H1 (cell line): Measurements from ENCODE around the gene SYT17. TPM values are rescaled to one million over a fixed set of nuclear protein-coding genes. Genes with fewer than 3 reads are reported as not detected.

ENCODE experiments used
- CTCF ChIA-PET: fragments of 300-600 bp; sonication (Branson Sonifier 250); formaldehyde crosslinking; loops from one replicate; lab custom pipeline; 2021; ENCODE audit not compliant: partially characterized antibody; lab: Charles Lee
- POLR2A ChIA-PET: fragments of 300-600 bp; sonication (Branson Sonifier 250); formaldehyde crosslinking; loops from one replicate; lab custom pipeline; 2021; ENCODE audit warnings: inconsistent platforms; ENCODE audit not compliant: partially characterized antibody; lab: Charles Lee
- DNase-seq, 2 experiments: peaks; one replicate each; pipeline versions ENCODE4 v3.0.0 to v3.0.0-alpha.2; 2010 to 2022; ENCODE audit warnings: low spot score in 2 of 2, low read depth in 1 of 2, mixed read lengths in 1 of 2
- FAIRE-seq: peaks from 2 replicates; lab custom pipeline; 2011; peaks lifted over from hg19 to GRCh38; lab: Jason Lieb, UNC
- H2AFZ ChIP-seq: 2 replicates; pipeline ENCODE4 v1.8.1; 2012; ENCODE audit warnings: low read length, inconsistent platforms
- H2AK5ac ChIP-seq: 2 replicates; pipeline ENCODE4 v1.6.1; 2013; ENCODE audit warnings: low read depth, low read length
- H2BK120ac ChIP-seq: replicated peaks from 2 replicates; pipeline ENCODE3; 2013; ENCODE audit warnings: low read depth, low read length, inconsistent platforms
- H2BK12ac ChIP-seq: 2 replicates; pipeline ENCODE4 v1.6.1; 2013; ENCODE audit warnings: low read depth, low read length
- H2BK15ac ChIP-seq: 2 replicates; pipeline ENCODE4 v1.6.1; 2013; ENCODE audit warnings: low read length
- H2BK20ac ChIP-seq: 2 replicates; pipeline ENCODE4 v1.6.1; 2013; ENCODE audit warnings: low read length
- H2BK5ac ChIP-seq: 2 replicates; pipeline ENCODE4 v1.6.1; 2013; ENCODE audit warnings: low read depth, low read length
- H3K14ac ChIP-seq: 2 replicates; pipeline ENCODE4 v1.6.1; 2013; ENCODE audit warnings: inconsistent platforms; ENCODE audit not compliant: insufficient read length
- H3K18ac ChIP-seq: 2 replicates; pipeline ENCODE4 v1.6.1; 2013; ENCODE audit warnings: low read length; ENCODE audit errors: extremely low read depth
- H3K23ac ChIP-seq: 2 replicates; pipeline ENCODE4 v1.6.1; 2013; ENCODE audit warnings: inconsistent platforms; ENCODE audit not compliant: insufficient read length
- H3K23me2 ChIP-seq: 2 replicates; pipeline ENCODE4 v1.6.1; 2013; ENCODE audit warnings: low read depth, low read length
- H3K27ac ChIP-seq: 2 replicates; pipeline ENCODE4 v1.6.1; 2011; ENCODE audit warnings: low read depth, low read length, inconsistent platforms
- H3K27me3 ChIP-seq, 4 experiments: replicated peaks in 1 of 4; 1 replicate in 1 of 4; 2 replicates in 3 of 4; pipeline versions ENCODE4 v1.6.1 to v1.8.1; 2011 to 2013; ENCODE audit warnings: low read length in 3 of 4, mild to moderate bottlenecking in 3 of 4, inconsistent platforms in 2 of 4, mixed read lengths in 2 of 4, moderate library complexity in 1 of 4; ENCODE audit not compliant: control insufficient read depth in 3 of 4, insufficient read depth in 3 of 4; ENCODE audit errors: extremely low read depth in 1 of 4
- H3K36me3 ChIP-seq, 4 experiments: 2 replicates each; pipeline versions ENCODE4 v1.6.1 to v1.8.1; 2011 to 2013; ENCODE audit warnings: mild to moderate bottlenecking in 4 of 4, low read length in 3 of 4, moderate library complexity in 2 of 4, control low read depth in 1 of 4, inconsistent platforms in 1 of 4; ENCODE audit not compliant: insufficient read depth in 4 of 4, control insufficient read depth in 2 of 4
- H3K4ac ChIP-seq: replicated peaks from 2 replicates; pipeline ENCODE3; 2013; ENCODE audit warnings: low read length, low read depth, mixed read lengths, inconsistent platforms; ENCODE audit not compliant: insufficient read length
- H3K4me1 ChIP-seq, 4 experiments: replicated peaks in 1 of 4; 1 replicate in 1 of 4; 2 replicates in 3 of 4; pipeline versions ENCODE4 v1.6.1 to v1.8.1; 2011 to 2013; ENCODE audit warnings: low read length in 3 of 4, inconsistent platforms in 2 of 4, mixed read lengths in 1 of 4; ENCODE audit not compliant: insufficient read depth in 4 of 4, control insufficient read depth in 3 of 4
- H3K4me2 ChIP-seq, 2 experiments: 2 replicates each; pipeline versions ENCODE4 v1.6.1 to v1.8.1; 2011 to 2013; ENCODE audit warnings: low read depth in 2 of 2, low read length in 2 of 2, control low read depth in 1 of 2, inconsistent platforms in 1 of 2, mild to moderate bottlenecking in 1 of 2; ENCODE audit not compliant: insufficient read depth in 1 of 2
- H3K4me3 ChIP-seq, 4 experiments: fragments of 200-600, 300-600 bp in 1 of 4; sonication (generic), shearing (Covaris generic), sonication (Bioruptor Twin) in 1 of 4; 2 replicates each; pipeline versions ENCODE4 v1.5.1 to v1.8.1; 2011 to 2016; ENCODE audit warnings: low read length in 4 of 4, low read depth in 3 of 4, control low read depth in 2 of 4, inconsistent platforms in 2 of 4, mild to moderate bottlenecking in 2 of 4, mixed read lengths in 1 of 4, moderate library complexity in 1 of 4; ENCODE audit not compliant: insufficient read depth in 2 of 4; ENCODE audit errors: extremely low read depth in 1 of 4
- H3K56ac ChIP-seq: replicated peaks from 2 replicates; pipeline ENCODE3; 2013; ENCODE audit warnings: low read depth, mild to moderate bottlenecking, mixed read lengths, low read length, inconsistent platforms; ENCODE audit not compliant: insufficient read length
- H3K79me1 ChIP-seq: 2 replicates; pipeline ENCODE4 v1.6.1; 2013; ENCODE audit warnings: low read depth, low read length, control low read depth
- H3K79me2 ChIP-seq, 2 experiments: 2 replicates each; pipeline versions ENCODE4 v1.6.1 to v1.8.1; 2012 to 2013; ENCODE audit warnings: low read length in 2 of 2, mild to moderate bottlenecking in 2 of 2, inconsistent platforms in 1 of 2; ENCODE audit not compliant: insufficient read depth in 2 of 2, control insufficient read depth in 1 of 2
- H3K9ac ChIP-seq, 4 experiments: replicated peaks in 1 of 4; 1 replicate in 1 of 4; 2 replicates in 3 of 4; pipeline versions ENCODE4 v1.6.1 to v1.8.1; 2011 to 2013; ENCODE audit warnings: low read depth in 3 of 4, low read length in 3 of 4, control low read depth in 2 of 4, mild to moderate bottlenecking in 2 of 4, moderate library complexity in 2 of 4, inconsistent platforms in 1 of 4; ENCODE audit errors: extremely low read depth in 1 of 4
- H3K9me3 ChIP-seq, 2 experiments: 2 replicates each; pipeline versions ENCODE4 v1.6.1 to v1.8.1; 2012 to 2013; ENCODE audit warnings: mild to moderate bottlenecking in 2 of 2, moderate library complexity in 2 of 2, control low read depth in 1 of 2, inconsistent platforms in 1 of 2, low read depth in 1 of 2, low read length in 1 of 2, mixed read lengths in 1 of 2; ENCODE audit not compliant: insufficient read depth in 2 of 2
- H4K20me1 ChIP-seq, 2 experiments: replicated peaks in 1 of 2; 2 replicates each; pipeline versions ENCODE3 to v1.8.1; 2011 to 2013; ENCODE audit warnings: inconsistent platforms in 2 of 2, low read length in 2 of 2, mild to moderate bottlenecking in 1 of 2; ENCODE audit not compliant: insufficient read depth in 2 of 2, control insufficient read depth in 1 of 2
- H4K5ac ChIP-seq: 2 replicates; pipeline ENCODE4 v1.6.1; 2013; ENCODE audit warnings: low read length, low read depth, mixed read lengths, inconsistent platforms; ENCODE audit not compliant: insufficient read length
- H4K8ac ChIP-seq: 2 replicates; pipeline ENCODE4 v1.8.0; 2013; ENCODE audit warnings: mild to moderate bottlenecking, moderate library complexity, low read length, inconsistent platforms; ENCODE audit not compliant: insufficient read depth; ENCODE audit errors: extremely low read depth
- H4K91ac ChIP-seq: replicated peaks from 2 replicates; pipeline ENCODE3; 2013; ENCODE audit warnings: low read length, mixed read lengths, inconsistent platforms; ENCODE audit not compliant: insufficient read length
- CBX8 ChIP-seq: fragments of 300-800, 300-1000 bp; sonication (generic); IDR thresholded peaks from 2 replicates; pipeline ENCODE4 v1.7.1; 2016; ENCODE audit warnings: low read depth, low read length, borderline replicate concordance
- CHD1 ChIP-seq: IDR thresholded peaks from 2 replicates; pipeline ENCODE4 v1.6.1; 2012; ENCODE audit warnings: low read depth, low read length, improper control_type of control experiment
- EP300 ChIP-seq, 2 experiments: IDR thresholded peaks; 1 replicate in 1 of 2; 2 replicates in 1 of 2; pipeline ENCODE4 v1.6.1; 2011 to 2012; ENCODE audit warnings: low read depth in 2 of 2, low read length in 2 of 2, mild to moderate bottlenecking in 2 of 2, borderline replicate concordance in 1 of 2, inconsistent platforms in 1 of 2, moderate library complexity in 1 of 2
- JUN ChIP-seq: IDR thresholded peaks from 2 replicates; pipeline ENCODE4 v1.6.1; 2011; ENCODE audit warnings: low read depth, mild to moderate bottlenecking, improper control_type of control experiment, low read length
- NRF1 ChIP-seq: IDR thresholded peaks from 2 replicates; pipeline ENCODE4 v1.6.1; 2011; ENCODE audit warnings: mild to moderate bottlenecking, low read depth, low read length, improper control_type of control experiment
- RBBP5 ChIP-seq: IDR thresholded peaks from 2 replicates; pipeline ENCODE4 v1.7.1; 2012; ENCODE audit warnings: low read depth, mild to moderate bottlenecking, inconsistent platforms, low read length, moderate library complexity, borderline replicate concordance
- TCF12 ChIP-seq: IDR thresholded peaks from 2 replicates; pipeline ENCODE4 v1.6.1; 2011; ENCODE audit warnings: low read depth, mild to moderate bottlenecking, low read length
- WGBS, 2 experiments: shearing (Covaris generic) in 1 of 2; methylation state at CpG; one replicate each; pipeline versions ENCODE4 v1.1.6 to v1.1.7; 2013 to 2015; ENCODE audit warnings: low lambda C conversion rate in 2 of 2, mixed read lengths in 2 of 2, inconsistent platforms in 1 of 2, low coverage in 1 of 2, missing lambda C conversion rate in 1 of 2; ENCODE audit not compliant: insufficient replicate concordance in 2 of 2, insufficient coverage in 1 of 2, insufficient read length in 1 of 2; ENCODE audit errors: extremely low coverage in 1 of 2, missing lambda C conversion rate in 1 of 2; 5-methylcytosine and 5-hydroxymethylcytosine counted together
- polyA plus RNA-seq, 7 experiments: library from polyadenylated mRNA; depleted of rRNA in 3 of 7; stranded (reverse) in 5 of 7; unstranded in 2 of 7; fragments of >200 nt in 5 of 7; fragments of 200-250 nt in 2 of 7; gene quantifications; 1 replicate in 5 of 7; 2 replicates in 1 of 7; 4 replicates in 1 of 7; pipeline versions ENCODE4 v1.2.1 to v1.2.3, GENCODE V29; 2011 to 2013; ENCODE audit warnings: missing spikeins in 2 of 7, mixed read lengths in 2 of 7
- total RNA-seq: library from RNA; stranded (reverse); fragmentation: NEBNext Ultra II Directional; extraction: Animal tissue kit (Norgen Biotek cat#: 25700); gene quantifications from 2 replicates; pipeline ENCODE4 v1.2.1, GENCODE V29; 2021
- TF ChIP-seq, protein P1 (sequence below): IDR thresholded peaks from 2 replicates; pipeline ENCODE4 v1.6.1; 2012; ENCODE audit warnings: inconsistent platforms

Gene SYT17
- total and polyA plus RNA-seq, 2 of the 8 experiments (the other 6 are each of a cell fraction or from before 2014, with no cell fraction given), result 5.8 to 18.1 TPM

DNA sequence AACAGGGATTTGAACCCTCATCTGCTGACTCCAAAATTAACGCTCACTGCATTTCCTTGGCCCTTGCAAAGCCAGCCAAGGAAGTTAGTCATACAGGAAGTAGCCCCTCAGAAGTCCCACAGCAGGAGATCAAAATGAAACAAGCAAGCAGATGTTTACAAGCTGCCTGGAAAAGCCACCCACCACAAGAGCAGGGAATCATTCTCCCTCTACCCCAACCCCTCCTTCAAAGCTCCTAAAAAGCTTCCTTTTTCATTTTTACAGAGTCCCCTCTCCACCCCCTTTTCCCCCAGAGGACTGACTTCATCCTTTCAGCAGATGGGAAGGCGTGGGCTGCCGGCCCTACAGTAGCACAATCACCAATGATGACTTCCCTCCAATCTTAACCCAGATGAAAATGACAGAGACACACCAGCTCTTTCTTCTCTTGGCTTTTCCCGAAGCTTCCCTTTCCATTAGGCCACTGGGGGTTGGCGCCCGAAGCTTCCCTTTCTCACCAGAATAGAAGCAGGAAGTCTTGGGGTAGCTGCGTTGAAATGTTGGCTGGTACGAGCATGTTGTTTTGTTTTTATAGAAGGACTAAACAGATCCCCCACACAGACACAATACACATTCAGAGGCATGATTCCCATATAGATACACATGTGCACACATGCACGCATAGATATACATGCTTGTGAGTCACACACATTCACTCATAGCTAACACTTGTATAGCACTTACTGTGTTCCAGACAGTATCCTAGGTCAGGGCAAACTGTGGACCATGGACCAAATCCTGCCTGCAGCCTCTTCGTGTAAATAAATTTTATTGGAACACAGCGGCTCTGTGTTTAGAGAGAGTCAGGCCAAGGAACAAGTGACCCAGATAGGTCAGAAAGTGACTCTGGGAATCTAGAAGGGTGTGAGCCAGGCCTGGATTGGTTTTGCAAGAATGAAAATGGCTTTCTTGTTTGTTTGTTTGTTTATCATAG lies 36.9 kb upstream of the SYT17 start:
- peak overlapping the region; percentile 68; the same call in 1 of the 2 replicates for H2BK12ac ChIP-seq
- H3K9me3 ChIP-seq, result peaks cover 3% of the 10 kb centered on the region in 2 experiments; a peak in 3 of 4 replicates
- H3K18ac ChIP-seq, result no peak overlapping the region
- H3K4me1 ChIP-seq, result peaks cover 0 to 11% (median 6%) of the 10 kb centered on the region in 4 experiments; a peak in 5 of 7 replicates
- DNase-seq (no peak), FAIRE-seq (no peak)
- H3K4me2 ChIP-seq, result peak overlapping the region in 1 of 2 experiments; percentile 16; a peak in 1 of 4 replicates
- no peak overlapping the region for H3K56ac ChIP-seq
- H4K5ac ChIP-seq, result no peak overlapping the region
- H2AK5ac ChIP-seq, result no peak overlapping the region; the same call in 1 of the 2 replicates
- H3K9ac ChIP-seq, result no peak overlapping the region
- POLR2A ChIA-PET, result interaction anchor here (0.8 to 0.9 kb wide), 2 partner anchors 8 to 16 kb away, joined by 4 read pairs; no protein-coding TSS in a partner anchor
- H2AFZ ChIP-seq, result peak overlapping the region; percentile 78
- CTCF ChIA-PET, result interaction anchor here (1.0 to 2.5 kb wide), 6 partner anchors 9 to 31 kb away, joined by 3 to 7 read pairs (median 3); partner anchors contain the start of gene ITPRIPL2
- no peaks in the 10 kb centered on the region for H3K36me3 ChIP-seq
- H3K79me1 ChIP-seq, result no peaks in the 10 kb centered on the region
- no peak overlapping the region for H3K23ac ChIP-seq
- no peaks in the 10 kb centered on the region for H4K20me1 ChIP-seq
- no peak overlapping the region for H2BK120ac ChIP-seq
- no peaks in the 10 kb centered on the region for H3K27me3 ChIP-seq
- H2BK20ac ChIP-seq, result peak overlapping the region; percentile 28; the same call in 1 of the 2 replicates
- H3K27ac ChIP-seq, result no peak overlapping the region
- H3K4ac ChIP-seq, result no peak overlapping the region
- no peak overlapping the region for H2BK15ac ChIP-seq
- no peak overlapping the region for H3K14ac ChIP-seq
- H3K23me2 ChIP-seq, result no peaks in the 10 kb centered on the region
- H4K8ac ChIP-seq, result no peak overlapping the region
- H3K79me2 ChIP-seq, result no peaks in the 10 kb centered on the region
- peak overlapping the region; percentile 53 for H4K91ac ChIP-seq
- no peak overlapping the region for H3K4me3 ChIP-seq
- WGBS, 2 experiments, result 76% methylated on average over 11 of the region's 11 CpGs; no CpG with 5 or more reads in 1 of the 2 experiments
- peak overlapping the region; percentile 40; the same call in 1 of the 2 replicates for H2BK5ac ChIP-seq
- TF ChIP-seq TCF12 (no peak), CBX8 (no peak), NRF1 (no peak), JUN (no peak), EP300 (IDR thresholded peaks at IDR 0.05; ENCODE audit: borderline replicate concordance in 1 of 2, low read depth in 2 of 2, low read length in 2 of 2) (no peak), RBBP5 (no peak), CHD1 (no peak)
- TF ChIP-seq, protein P1, sequence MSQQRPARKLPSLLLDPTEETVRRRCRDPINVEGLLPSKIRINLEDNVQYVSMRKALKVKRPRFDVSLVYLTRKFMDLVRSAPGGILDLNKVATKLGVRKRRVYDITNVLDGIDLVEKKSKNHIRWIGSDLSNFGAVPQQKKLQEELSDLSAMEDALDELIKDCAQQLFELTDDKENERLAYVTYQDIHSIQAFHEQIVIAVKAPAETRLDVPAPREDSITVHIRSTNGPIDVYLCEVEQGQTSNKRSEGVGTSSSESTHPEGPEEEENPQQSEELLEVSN, result no peak
